ENCODE data around the gene C1QA. TPM values are rescaled to one million over a fixed set of nuclear protein-coding genes. Genes with fewer than 3 reads are reported as not detected.

Gene C1QA
- total and polyA plus RNA-seq, 2 donors (not counting 1 experiment from before 2014, with no cell fraction given), result not detected

DNA sequence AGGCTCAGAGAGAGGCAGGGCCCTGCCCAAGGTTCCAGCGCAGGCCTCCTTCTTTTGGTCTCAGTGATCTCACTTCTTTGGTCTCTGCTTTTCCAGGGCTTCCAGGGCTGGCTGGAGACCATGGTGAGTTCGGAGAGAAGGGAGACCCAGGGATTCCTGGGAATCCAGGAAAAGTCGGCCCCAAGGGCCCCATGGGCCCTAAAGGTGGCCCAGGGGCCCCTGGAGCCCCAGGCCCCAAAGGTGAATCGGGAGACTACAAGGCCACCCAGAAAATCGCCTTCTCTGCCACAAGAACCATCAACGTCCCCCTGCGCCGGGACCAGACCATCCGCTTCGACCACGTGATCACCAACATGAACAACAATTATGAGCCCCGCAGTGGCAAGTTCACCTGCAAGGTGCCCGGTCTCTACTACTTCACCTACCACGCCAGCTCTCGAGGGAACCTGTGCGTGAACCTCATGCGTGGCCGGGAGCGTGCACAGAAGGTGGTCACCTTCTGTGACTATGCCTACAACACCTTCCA lies 24.4 kb downstream of the C1QA start:
- Histone ChIP-seq H3K79me2 (ENCODE audit: control insufficient read depth, insufficient read depth, low read length) (no peaks in the 10 kb centered on the region), H3K9me3 (ENCODE audit: control insufficient read depth, insufficient read depth, low read depth, low read length) (no peaks in the 10 kb centered on the region), H3K4me2 (ENCODE audit: extremely low read depth, insufficient read depth, low read length) (no peak overlapping the region), H3K9ac (ENCODE audit: insufficient read depth, low read length) (no peak overlapping the region), H3K27ac (ENCODE audit: insufficient read depth, low read length) (no peak overlapping the region), H3K36me3 (ENCODE audit: control insufficient read depth, insufficient read depth, low read length) (no peaks in the 10 kb centered on the region), H4K20me1 (ENCODE audit: control insufficient read depth, extremely low read depth, insufficient read depth, low read length) (no peaks in the 10 kb centered on the region), H3K27me3 (ENCODE audit: control insufficient read depth, insufficient read depth, low read length) (peaks cover 10% of the 10 kb centered on the region), H3K4me1 (ENCODE audit: control insufficient read depth, extremely low read depth, insufficient read depth, low read length) (no peaks in the 10 kb centered on the region), H2AFZ (ENCODE audit: low read length) (no peak overlapping the region), H3K4me3 (replicated peaks in 1 of 4; ENCODE audit: control extremely low read depth in 1 of 4, insufficient read depth in 1 of 4, low read depth in 3 of 4, low read length in 4 of 4) (no peak overlapping the region)
- TF ChIP-seq, protein P1, sequence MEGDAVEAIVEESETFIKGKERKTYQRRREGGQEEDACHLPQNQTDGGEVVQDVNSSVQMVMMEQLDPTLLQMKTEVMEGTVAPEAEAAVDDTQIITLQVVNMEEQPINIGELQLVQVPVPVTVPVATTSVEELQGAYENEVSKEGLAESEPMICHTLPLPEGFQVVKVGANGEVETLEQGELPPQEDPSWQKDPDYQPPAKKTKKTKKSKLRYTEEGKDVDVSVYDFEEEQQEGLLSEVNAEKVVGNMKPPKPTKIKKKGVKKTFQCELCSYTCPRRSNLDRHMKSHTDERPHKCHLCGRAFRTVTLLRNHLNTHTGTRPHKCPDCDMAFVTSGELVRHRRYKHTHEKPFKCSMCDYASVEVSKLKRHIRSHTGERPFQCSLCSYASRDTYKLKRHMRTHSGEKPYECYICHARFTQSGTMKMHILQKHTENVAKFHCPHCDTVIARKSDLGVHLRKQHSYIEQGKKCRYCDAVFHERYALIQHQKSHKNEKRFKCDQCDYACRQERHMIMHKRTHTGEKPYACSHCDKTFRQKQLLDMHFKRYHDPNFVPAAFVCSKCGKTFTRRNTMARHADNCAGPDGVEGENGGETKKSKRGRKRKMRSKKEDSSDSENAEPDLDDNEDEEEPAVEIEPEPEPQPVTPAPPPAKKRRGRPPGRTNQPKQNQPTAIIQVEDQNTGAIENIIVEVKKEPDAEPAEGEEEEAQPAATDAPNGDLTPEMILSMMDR (conservative IDR thresholded peaks at IDR 0.05 in 1 of 2, IDR thresholded peaks at IDR 0.05 in 1 of 2; ENCODE audit: low read depth in 1 of 2, low read length in 2 of 2), result no peak
- TF ChIP-seq EZH2 (IDR thresholded peaks at IDR 0.05; ENCODE audit: low read length, missing control alignments), result no peak
- DNase-seq (ENCODE audit: low read depth in 2 of 2), result no peak

DNA sequence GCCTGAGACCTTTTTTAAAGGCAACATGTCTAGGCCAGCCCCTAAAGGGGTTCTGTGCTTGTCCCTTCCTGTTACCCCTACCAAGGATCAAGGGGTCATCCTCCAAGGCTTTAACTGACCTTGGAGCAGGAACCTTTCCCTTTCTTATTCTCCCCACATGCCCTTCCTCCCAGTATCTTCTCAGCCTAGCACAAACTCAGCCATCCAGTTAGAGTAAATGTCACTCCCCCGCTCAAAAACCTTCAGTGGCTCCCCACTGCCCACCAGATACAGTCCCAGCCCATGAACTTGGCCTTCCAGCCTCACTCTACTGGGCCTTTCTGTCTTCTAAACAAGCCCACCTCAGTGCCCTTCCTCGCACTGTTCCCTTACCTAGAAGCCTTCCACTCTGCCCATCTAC lies 25.5 kb downstream of the C1QA start:
- Histone ChIP-seq H4K20me1 (ENCODE audit: control insufficient read depth, extremely low read depth, insufficient read depth, low read length) (no peaks in the 10 kb centered on the region), H3K4me2 (ENCODE audit: extremely low read depth, insufficient read depth, low read length) (no peak overlapping the region), H3K4me1 (ENCODE audit: control insufficient read depth, extremely low read depth, insufficient read depth, low read length) (no peaks in the 10 kb centered on the region), H3K36me3 (ENCODE audit: control insufficient read depth, insufficient read depth, low read length) (no peaks in the 10 kb centered on the region), H2AFZ (ENCODE audit: low read length) (no peak overlapping the region), H3K27ac (ENCODE audit: insufficient read depth, low read length) (no peak overlapping the region), H3K9me3 (ENCODE audit: control insufficient read depth, insufficient read depth, low read depth, low read length) (no peaks in the 10 kb centered on the region), H3K27me3 (ENCODE audit: control insufficient read depth, insufficient read depth, low read length) (peaks cover 8% of the 10 kb centered on the region), H3K4me3 (replicated peaks in 1 of 4; ENCODE audit: control extremely low read depth in 1 of 4, insufficient read depth in 1 of 4, low read depth in 3 of 4, low read length in 4 of 4) (no peak overlapping the region), H3K79me2 (ENCODE audit: control insufficient read depth, insufficient read depth, low read length) (no peaks in the 10 kb centered on the region), H3K9ac (ENCODE audit: insufficient read depth, low read length) (no peak overlapping the region)
- no peak for DNase-seq (ENCODE audit: low read depth in 2 of 2)
- TF ChIP-seq EZH2 (IDR thresholded peaks at IDR 0.05; ENCODE audit: low read length, missing control alignments), result no peak
- TF ChIP-seq, protein P1 (conservative IDR thresholded peaks at IDR 0.05 in 1 of 2, IDR thresholded peaks at IDR 0.05 in 1 of 2; ENCODE audit: low read depth in 1 of 2, low read length in 2 of 2), result no peak

DNA sequence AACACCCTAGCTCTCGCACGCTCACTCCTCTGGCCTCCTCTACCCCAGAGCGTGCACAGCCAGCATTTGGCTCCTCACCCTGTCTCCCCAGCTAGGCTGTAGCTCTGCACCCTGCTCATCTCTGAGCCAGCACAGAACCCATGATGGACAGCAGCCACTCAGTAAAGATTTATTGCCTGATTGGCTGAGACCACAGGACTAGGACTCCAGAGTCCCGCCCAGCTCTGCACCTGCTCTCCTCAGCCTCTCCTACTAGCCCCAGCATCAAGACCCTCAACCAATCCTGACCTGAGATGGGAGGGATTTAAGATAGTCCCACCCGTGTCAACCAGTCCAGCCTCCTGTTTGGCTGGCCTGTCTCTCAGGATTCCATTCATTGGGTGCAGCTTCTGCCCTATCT lies 25.9 kb downstream of the C1QA start:
- Histone ChIP-seq H3K27me3 (ENCODE audit: control insufficient read depth, insufficient read depth, low read length) (peaks cover 10% of the 10 kb centered on the region), H3K4me2 (ENCODE audit: extremely low read depth, insufficient read depth, low read length) (no peak overlapping the region), H3K4me1 (ENCODE audit: control insufficient read depth, extremely low read depth, insufficient read depth, low read length) (no peaks in the 10 kb centered on the region), H2AFZ (ENCODE audit: low read length) (no peak overlapping the region), H3K79me2 (ENCODE audit: control insufficient read depth, insufficient read depth, low read length) (no peaks in the 10 kb centered on the region), H3K9me3 (ENCODE audit: control insufficient read depth, insufficient read depth, low read depth, low read length) (no peaks in the 10 kb centered on the region), H4K20me1 (ENCODE audit: control insufficient read depth, extremely low read depth, insufficient read depth, low read length) (no peaks in the 10 kb centered on the region), H3K27ac (ENCODE audit: insufficient read depth, low read length) (no peak overlapping the region), H3K9ac (ENCODE audit: insufficient read depth, low read length) (no peak overlapping the region), H3K36me3 (ENCODE audit: control insufficient read depth, insufficient read depth, low read length) (no peaks in the 10 kb centered on the region), H3K4me3 (replicated peaks in 1 of 4; ENCODE audit: control extremely low read depth in 1 of 4, insufficient read depth in 1 of 4, low read depth in 3 of 4, low read length in 4 of 4) (no peak overlapping the region)
- TF ChIP-seq, protein P1 (conservative IDR thresholded peaks at IDR 0.05 in 1 of 2, IDR thresholded peaks at IDR 0.05 in 1 of 2; ENCODE audit: low read depth in 1 of 2, low read length in 2 of 2), result no peak
- TF ChIP-seq EZH2 (IDR thresholded peaks at IDR 0.05; ENCODE audit: low read length, missing control alignments), result no peak
- no peak for DNase-seq (ENCODE audit: low read depth in 2 of 2)

Data from fibroblast of lung (primary cell).